ES-I3 (cell line): ENCODE measurements around the gene KRT83.

ENCODE experiments used
- H3K36me3 ChIP-seq: 2 replicates; pipeline ENCODE4 v1.6.1; 2013; ENCODE audit warnings: mild to moderate bottlenecking, low read length, control low read depth, moderate library complexity; ENCODE audit not compliant: insufficient read depth
- H3K4me1 ChIP-seq: 2 replicates; pipeline ENCODE4 v1.6.1; 2013; ENCODE audit warnings: mild to moderate bottlenecking, control low read depth, low read length; ENCODE audit not compliant: insufficient read depth
- H3K9ac ChIP-seq: 2 replicates; pipeline ENCODE4 v1.6.1; 2013; ENCODE audit warnings: low read depth, mild to moderate bottlenecking, low read length, moderate library complexity
- H3K9me3 ChIP-seq: 2 replicates; pipeline ENCODE4 v1.6.1; 2013; ENCODE audit warnings: mild to moderate bottlenecking, low read length, moderate library complexity; ENCODE audit not compliant: control insufficient read depth, insufficient read depth

The KRT83 gene

DNA sequence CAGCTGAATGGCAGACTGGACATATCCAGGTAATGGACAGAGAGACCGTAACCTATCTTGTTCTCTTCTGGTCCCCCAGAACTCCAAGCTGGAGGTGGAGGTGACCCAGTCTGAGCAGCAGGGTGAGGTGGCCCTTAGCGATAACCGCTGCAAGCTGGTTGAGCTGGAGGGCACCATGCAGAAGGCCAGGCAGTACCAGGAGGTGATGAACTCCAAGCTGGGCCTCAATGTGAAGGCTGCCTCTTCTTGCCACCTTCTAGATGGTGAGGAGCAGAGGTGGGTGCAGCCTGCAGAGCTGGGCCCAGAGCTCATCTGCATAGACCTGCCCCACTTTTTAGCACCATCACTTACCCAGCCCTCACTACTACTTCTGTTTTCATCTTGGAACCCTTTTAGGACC is 53.9 kb downstream of the KRT83 start:
- H3K4me1 ChIP-seq = peaks cover 4% of the 10 kb centered on the region; the same call in 1 of the 2 replicates
- no peak overlapping the region for H3K9ac ChIP-seq
- no peaks in the 10 kb centered on the region for H3K9me3 ChIP-seq
- no peaks in the 10 kb centered on the region for H3K36me3 ChIP-seq

DNA sequence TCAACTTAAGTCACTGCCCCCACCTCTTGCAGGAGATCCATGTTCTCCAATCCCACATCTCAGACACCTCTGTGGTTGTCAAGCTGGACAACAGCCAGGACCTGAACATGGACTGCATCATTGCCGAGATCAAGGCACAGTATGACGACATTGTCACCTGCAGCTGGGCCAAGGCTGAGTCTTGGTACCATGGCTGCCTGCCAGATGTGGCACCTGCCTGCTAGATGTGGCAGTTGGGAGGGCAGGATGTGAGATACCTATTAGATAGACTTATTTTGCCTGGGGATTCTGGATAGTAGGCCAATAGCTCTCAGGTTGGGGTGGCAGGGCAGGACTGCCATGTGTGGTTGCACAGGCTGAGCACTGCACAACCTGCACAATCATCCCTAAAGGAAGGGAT is 54.7 kb downstream of the KRT83 start:
- Histone ChIP-seq H3K36me3 (no peaks in the 10 kb centered on the region), H3K4me1 (peaks cover 4% of the 10 kb centered on the region; the same call in 1 of the 2 replicates), H3K9me3 (no peaks in the 10 kb centered on the region), H3K9ac (no peak overlapping the region)

DNA sequence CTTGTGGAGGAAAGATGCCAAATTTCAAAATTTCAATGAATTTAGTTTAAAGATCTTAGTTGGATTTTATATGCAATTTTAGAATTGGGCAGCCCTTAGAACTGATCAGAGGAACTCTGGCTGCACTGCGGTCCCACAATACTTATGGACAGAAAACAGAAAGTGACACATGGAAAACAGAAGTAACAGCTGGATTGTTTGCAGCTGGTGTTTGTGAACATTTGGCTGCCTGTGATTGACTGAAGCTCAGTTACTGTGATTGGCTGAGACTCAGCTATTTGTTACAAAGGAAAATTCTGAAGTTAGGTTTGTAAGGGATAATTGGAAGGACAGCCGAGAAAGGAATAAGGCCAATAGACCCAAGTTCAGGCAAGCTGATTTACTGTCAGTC is 56.8 kb downstream of the KRT83 start:
- no peaks in the 10 kb centered on the region for H3K9me3 ChIP-seq
- H3K36me3 ChIP-seq = no peaks in the 10 kb centered on the region
- peaks cover 4% of the 10 kb centered on the region; the same call in 1 of the 2 replicates for H3K4me1 ChIP-seq
- H3K9ac ChIP-seq = no peak overlapping the region
